ENCODE data around the gene FOXI2.

Gene FOXI2

DNA sequence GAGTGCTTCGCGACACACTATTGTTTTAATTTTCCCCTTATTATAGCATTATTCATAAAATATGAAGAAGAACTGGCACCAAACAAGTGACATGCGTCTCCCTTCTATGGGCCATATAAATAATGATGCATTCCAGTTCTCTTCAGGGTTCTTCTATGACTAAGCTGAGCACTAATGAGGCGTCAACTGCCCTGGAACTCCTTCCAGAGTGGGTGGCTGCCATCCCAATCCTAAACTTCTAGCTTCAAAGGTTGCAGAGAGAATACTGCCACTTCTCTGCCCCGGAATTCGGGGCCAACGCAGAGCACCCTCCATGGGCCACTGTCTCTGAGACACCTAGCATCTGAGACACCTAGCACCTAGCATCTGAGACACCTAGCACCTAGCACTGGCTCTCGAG is 37.7 kb upstream of the FOXI2 start:
- DNase-seq (ENCODE audit: extremely low read depth, low read depth), result no peak
- no peak overlapping the region for H3K4me3 ChIP-seq (replicated peaks; ENCODE audit: low read depth, low read length)
- TF ChIP-seq, protein P1, sequence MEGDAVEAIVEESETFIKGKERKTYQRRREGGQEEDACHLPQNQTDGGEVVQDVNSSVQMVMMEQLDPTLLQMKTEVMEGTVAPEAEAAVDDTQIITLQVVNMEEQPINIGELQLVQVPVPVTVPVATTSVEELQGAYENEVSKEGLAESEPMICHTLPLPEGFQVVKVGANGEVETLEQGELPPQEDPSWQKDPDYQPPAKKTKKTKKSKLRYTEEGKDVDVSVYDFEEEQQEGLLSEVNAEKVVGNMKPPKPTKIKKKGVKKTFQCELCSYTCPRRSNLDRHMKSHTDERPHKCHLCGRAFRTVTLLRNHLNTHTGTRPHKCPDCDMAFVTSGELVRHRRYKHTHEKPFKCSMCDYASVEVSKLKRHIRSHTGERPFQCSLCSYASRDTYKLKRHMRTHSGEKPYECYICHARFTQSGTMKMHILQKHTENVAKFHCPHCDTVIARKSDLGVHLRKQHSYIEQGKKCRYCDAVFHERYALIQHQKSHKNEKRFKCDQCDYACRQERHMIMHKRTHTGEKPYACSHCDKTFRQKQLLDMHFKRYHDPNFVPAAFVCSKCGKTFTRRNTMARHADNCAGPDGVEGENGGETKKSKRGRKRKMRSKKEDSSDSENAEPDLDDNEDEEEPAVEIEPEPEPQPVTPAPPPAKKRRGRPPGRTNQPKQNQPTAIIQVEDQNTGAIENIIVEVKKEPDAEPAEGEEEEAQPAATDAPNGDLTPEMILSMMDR (IDR thresholded peaks at IDR 0.05; ENCODE audit: low read depth, low read length, missing control alignments), result no peak

DNA sequence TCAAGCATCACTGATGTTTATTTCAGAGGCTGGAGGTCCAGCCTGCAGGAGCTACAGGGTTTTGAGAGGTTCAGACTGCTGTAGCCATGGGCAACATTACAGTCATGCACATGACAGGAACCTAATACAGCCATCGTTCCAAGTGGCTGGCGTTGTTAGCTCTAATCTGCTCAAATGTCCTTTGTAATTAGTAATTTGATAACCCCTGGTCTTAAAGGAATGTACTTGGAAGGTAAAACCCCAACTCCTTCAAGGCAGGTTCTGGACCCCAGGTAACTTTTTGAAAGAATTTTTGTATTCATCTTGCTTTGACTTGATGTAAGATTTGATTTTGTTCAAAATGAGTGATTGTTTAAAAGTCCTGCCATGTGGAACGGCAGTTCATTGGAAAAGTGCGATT is 34.7 kb upstream of the FOXI2 start:
- TF ChIP-seq, protein P1 (IDR thresholded peaks at IDR 0.05; ENCODE audit: low read depth, low read length, missing control alignments), result no peak
- no peak for DNase-seq (ENCODE audit: extremely low read depth, low read depth)
- H3K4me3 ChIP-seq (replicated peaks; ENCODE audit: low read depth, low read length), result no peak overlapping the region

DNA sequence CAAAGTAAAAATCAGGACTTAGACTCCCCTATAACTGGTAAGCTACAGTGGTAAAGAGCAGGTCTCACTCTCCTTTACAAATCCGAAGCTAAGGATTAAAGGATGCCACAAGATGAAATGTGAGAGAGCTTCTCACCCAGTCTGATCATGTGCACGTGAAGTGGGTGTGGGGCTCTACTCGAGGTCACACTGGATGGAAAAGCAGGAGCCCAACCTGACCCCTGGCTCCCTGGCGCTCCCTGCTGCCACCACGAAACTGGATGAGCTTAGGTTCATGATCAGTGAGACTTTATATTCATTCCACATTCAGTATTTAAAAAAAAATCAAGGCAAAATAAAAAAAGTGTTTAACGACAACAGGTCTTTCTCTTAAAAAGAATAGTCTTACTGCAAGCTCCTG is 21.7 kb upstream of the FOXI2 start:
- H3K4me3 ChIP-seq (replicated peaks; ENCODE audit: low read depth, low read length), result no peak overlapping the region
- TF ChIP-seq, protein P1 (IDR thresholded peaks at IDR 0.05; ENCODE audit: low read depth, low read length, missing control alignments), result no peak
- DNase-seq (ENCODE audit: extremely low read depth, low read depth), result no peak

DNA sequence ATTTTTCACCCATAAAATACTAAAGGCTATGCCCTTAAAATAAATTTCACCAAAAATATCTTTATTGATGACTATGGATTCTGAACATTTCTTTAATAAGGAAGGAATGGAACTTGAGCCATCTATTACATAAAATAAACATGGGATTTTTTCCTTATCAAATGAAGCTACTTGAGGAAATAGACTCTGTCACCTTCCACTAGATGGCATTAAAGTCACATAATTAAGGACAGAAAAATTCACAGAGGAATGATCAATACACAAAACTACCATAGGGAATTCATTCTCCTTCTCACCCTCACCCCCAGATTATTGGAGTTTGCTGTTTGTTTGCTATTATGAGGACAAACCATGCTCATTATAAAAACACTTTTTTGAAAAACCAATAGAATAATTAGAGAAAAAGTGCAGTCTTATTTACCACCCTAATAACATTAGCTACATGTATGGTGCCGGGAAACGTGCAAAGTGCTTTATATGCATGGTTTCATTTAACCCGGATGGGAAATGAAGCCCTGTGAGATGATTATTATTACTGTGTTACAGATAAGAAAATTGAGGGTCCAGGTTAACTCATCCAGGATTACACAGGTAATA is 21.1 kb upstream of the FOXI2 start:
- TF ChIP-seq, protein P1 (IDR thresholded peaks at IDR 0.05; ENCODE audit: low read depth, low read length, missing control alignments), result no peak

DNA sequence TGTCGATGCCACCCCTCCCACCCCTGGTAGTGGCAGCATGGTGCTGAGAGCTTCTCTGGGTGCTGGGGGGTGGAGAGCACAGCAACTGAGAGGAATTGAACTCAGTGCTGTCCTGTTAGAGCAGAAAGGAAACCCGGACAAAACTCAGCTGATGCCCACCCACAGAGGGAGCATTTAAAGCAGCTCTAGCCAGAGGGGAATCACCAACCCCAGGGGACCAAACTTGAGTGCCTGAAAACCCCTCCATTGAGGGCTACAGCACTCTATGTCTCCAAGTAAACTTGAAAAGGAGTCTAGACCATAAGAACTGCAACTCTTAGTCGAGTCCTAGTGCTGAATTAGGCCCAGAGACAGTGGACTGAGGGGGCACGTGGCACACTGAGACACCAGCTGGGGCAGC is 16.8 kb upstream of the FOXI2 start:
- H3K4me3 ChIP-seq (replicated peaks; ENCODE audit: low read depth, low read length), result no peak overlapping the region
- TF ChIP-seq, protein P1 (IDR thresholded peaks at IDR 0.05; ENCODE audit: low read depth, low read length, missing control alignments), result no peak
- no peak for DNase-seq (ENCODE audit: extremely low read depth, low read depth)

More for the DNA sequence above, 21.1 kb upstream of the FOXI2 start:
- no peak overlapping the region for H3K4me3 ChIP-seq (replicated peaks; ENCODE audit: low read depth, low read length)
- no peak for DNase-seq (ENCODE audit: extremely low read depth, low read depth)

DNA sequence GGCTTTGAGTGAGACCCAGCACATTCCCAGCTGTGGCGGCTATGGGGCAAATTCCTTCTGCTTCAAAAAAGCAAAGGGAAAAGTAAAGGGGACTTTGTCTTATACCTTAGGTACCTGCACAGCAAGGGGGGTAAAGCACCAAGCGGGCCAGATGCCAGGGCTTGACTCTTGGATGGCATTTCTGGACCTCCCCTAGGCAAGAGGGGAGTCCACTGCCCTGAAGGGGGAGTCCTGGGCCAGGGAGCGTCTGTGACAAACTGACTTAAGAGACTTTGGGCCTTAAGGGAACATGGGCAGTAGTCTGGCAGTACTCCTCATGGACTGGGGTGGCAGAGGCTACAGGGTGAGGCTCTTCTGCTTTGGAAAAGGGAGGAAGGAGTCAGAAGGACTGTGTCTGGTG is 16.1 kb upstream of the FOXI2 start:
- DNase-seq (ENCODE audit: extremely low read depth, low read depth), result no peak
- H3K4me3 ChIP-seq (replicated peaks; ENCODE audit: low read depth, low read length), result no peak overlapping the region
- TF ChIP-seq, protein P1 (IDR thresholded peaks at IDR 0.05; ENCODE audit: low read depth, low read length, missing control alignments), result no peak

DNA sequence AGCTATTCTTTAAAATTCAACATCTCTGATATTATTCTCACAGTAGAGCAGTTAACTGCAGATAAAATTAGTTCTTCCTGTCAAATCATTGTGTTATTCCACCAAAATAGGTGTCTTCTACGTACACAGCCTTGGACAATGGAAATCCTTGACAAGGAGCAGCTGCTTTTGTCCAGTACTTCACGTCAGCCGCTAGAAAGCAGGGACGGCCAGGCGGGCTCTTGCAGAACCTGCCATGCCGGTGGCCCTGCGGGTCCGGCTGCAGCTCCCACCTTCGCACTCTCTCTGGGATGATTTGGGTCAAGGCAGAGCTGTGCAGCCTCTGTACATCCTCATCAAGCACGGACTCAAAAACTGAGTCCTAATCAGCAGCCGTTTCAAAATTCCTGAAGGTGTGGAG is 2.2 kb upstream of the FOXI2 start:
- TF ChIP-seq, protein P1 (IDR thresholded peaks at IDR 0.05; ENCODE audit: low read depth, low read length, missing control alignments), result no peak
- no peak for DNase-seq (ENCODE audit: extremely low read depth, low read depth)
- H3K4me3 ChIP-seq (replicated peaks; ENCODE audit: low read depth, low read length), result no peak overlapping the region
